Keratinocyte (primary cell): ENCODE data around the gene TIPARP. TPM values are rescaled to one million over a fixed set of nuclear protein-coding genes. Genes with fewer than 3 reads are reported as not detected.

Source experiments
- DNase-seq: peaks from one replicate; pipeline ENCODE4 v3.0.0-alpha.2; 2011; ENCODE audit warnings: low read depth, missing footprints, low spot score
- FAIRE-seq: peaks from 2 replicates; lab custom pipeline; 2011; peaks lifted over from hg19 to GRCh38; lab: Jason Lieb, UNC
- H2AFZ ChIP-seq: 2 replicates; pipeline ENCODE4 v1.6.0; 2012; ENCODE audit warnings: low read length, control low read depth, inconsistent platforms; ENCODE audit not compliant: control insufficient read depth
- H3K27ac ChIP-seq: 2 replicates; pipeline ENCODE4 v1.5.1; 2011; ENCODE audit warnings: low read length; ENCODE audit not compliant: control insufficient read depth, insufficient read depth
- H3K27me3 ChIP-seq: 3 replicates; pipeline ENCODE4 v1.6.0; 2011; ENCODE audit warnings: low read length; ENCODE audit not compliant: control insufficient read depth, insufficient read depth; ENCODE audit errors: extremely low read depth
- H3K36me3 ChIP-seq, 2 experiments: 2 replicates in 1 of 2; 3 replicates in 1 of 2; pipeline ENCODE4 v1.5.1; 2011; ENCODE audit warnings: low read length in 2 of 2, mild to moderate bottlenecking in 1 of 2; ENCODE audit not compliant: control insufficient read depth in 2 of 2, insufficient read depth in 2 of 2; ENCODE audit errors: extremely low read depth in 1 of 2
- H3K4me1 ChIP-seq: 3 replicates; pipeline ENCODE4 v1.5.1; 2011; ENCODE audit warnings: low read length; ENCODE audit not compliant: control insufficient read depth, insufficient read depth; ENCODE audit errors: extremely low read depth
- H3K4me2 ChIP-seq: 3 replicates; pipeline ENCODE4 v1.6.0; 2011; ENCODE audit warnings: low read depth, low read length; ENCODE audit not compliant: control insufficient read depth, insufficient read depth; ENCODE audit errors: extremely low read depth
- H3K4me3 ChIP-seq, 3 experiments: fragments of 200-600 bp in 1 of 3; sonication (generic) in 1 of 3; 2 replicates in 2 of 3; 3 replicates in 1 of 3; pipeline ENCODE4 v1.5.1; 2011 to 2016; ENCODE audit warnings: low read length in 3 of 3, mild to moderate bottlenecking in 3 of 3, control low read depth in 2 of 3, inconsistent platforms in 1 of 3, low read depth in 1 of 3, mixed read lengths in 1 of 3, mixed run types in 1 of 3, moderate library complexity in 1 of 3; ENCODE audit not compliant: control insufficient read depth in 2 of 3, insufficient read depth in 2 of 3; ENCODE audit errors: extremely low read depth in 1 of 3
- H3K79me2 ChIP-seq: 2 replicates; pipeline ENCODE4 v1.6.0; 2012; ENCODE audit warnings: low read length; ENCODE audit not compliant: control insufficient read depth, insufficient read depth
- H3K9ac ChIP-seq: 3 replicates; pipeline ENCODE4 v1.6.0; 2011; ENCODE audit warnings: low read length; ENCODE audit not compliant: control insufficient read depth, insufficient read depth; ENCODE audit errors: extremely low read depth
- H3K9me1 ChIP-seq: 3 replicates; pipeline ENCODE4 v1.6.0; 2011; ENCODE audit warnings: low read length; ENCODE audit not compliant: control insufficient read depth, insufficient read depth; ENCODE audit errors: extremely low read depth
- H3K9me3 ChIP-seq: 2 replicates; pipeline ENCODE4 v1.5.1; 2012; ENCODE audit warnings: low read depth, low read length; ENCODE audit not compliant: control insufficient read depth
- H4K20me1 ChIP-seq: 3 replicates; pipeline ENCODE4 v1.6.0; 2011; ENCODE audit warnings: low read length; ENCODE audit not compliant: control insufficient read depth, insufficient read depth; ENCODE audit errors: extremely low read depth
- CTCF ChIP-seq, 3 experiments: IDR thresholded peaks in 1 of 3; conservative IDR thresholded peaks in 1 of 3; optimal IDR thresholded peaks in 1 of 3; 2 replicates in 2 of 3; 3 replicates in 1 of 3; pipeline versions ENCODE3 to v1.5.1; 2011; ENCODE audit warnings: low read length in 3 of 3, mild to moderate bottlenecking in 3 of 3, moderate library complexity in 2 of 3, control low read depth in 1 of 3, inconsistent platforms in 1 of 3; ENCODE audit not compliant: insufficient read depth in 2 of 3; ENCODE audit errors: extremely low read depth in 1 of 3
- EZH2 ChIP-seq: IDR thresholded peaks from one replicate; pipeline ENCODE4 v1.6.1; 2012; ENCODE audit warnings: inconsistent platforms, mild to moderate bottlenecking, low read length, moderate library complexity
- dilution Hi-C: fragments of 300-500 bp; cut with MboI; formaldehyde crosslinking; loops from one replicate; pipeline ENCODE4 v1.7.0; 2020; ENCODE audit warnings: low sequenced_read_pairs; ENCODE audit not compliant: extremely low pct_ligation_motif_present
- polyA plus RNA-seq, 5 experiments: library from polyadenylated mRNA; depleted of rRNA in 3 of 5; stranded (reverse) in 3 of 5; stranded (forward) in 1 of 5; unstranded in 1 of 5; fragments of >200 nt; gene quantifications; 1 replicate in 1 of 5; 2 replicates in 3 of 5; 3 replicates in 1 of 5; pipeline versions ENCODE4 v1.2.1 to v1.2.3, GENCODE V29; 2011 to 2012; ENCODE audit warnings: missing spikeins in 2 of 5, low read depth in 1 of 5, low replicate concordance in 1 of 5

TIPARP gene
- polyA plus RNA-seq, 1 donor (not counting 4 experiments of a cell fraction or from before 2014, with no cell fraction given) = 62.0 TPM

GRCh38 chr3:156747046-156747445 is 72.7 kb downstream of the TIPARP start:
- H2AFZ ChIP-seq = no peak overlapping the region
- dilution Hi-C loops = no loop called here

GRCh38 chr3:156749244-156749643 is 74.9 kb downstream of the TIPARP start:
- DNase-seq (no peak), FAIRE-seq (no peak)
- H3K4me2 ChIP-seq = no peak overlapping the region
- no peaks in the 10 kb centered on the region for H3K79me2 ChIP-seq
- dilution Hi-C loops = no loop called here
- H3K9me1 ChIP-seq = peaks cover 3% of the 10 kb centered on the region
- TF ChIP-seq EZH2 = no peak
- TF ChIP-seq CTCF (optimal IDR thresholded peaks at IDR 0.05 in 1 of 3, IDR thresholded peaks at IDR 0.05 in 1 of 3, conservative IDR thresholded peaks at IDR 0.05 in 1 of 3; ENCODE audit: extremely low read depth in 1 of 3, insufficient read depth in 2 of 3, low read length in 3 of 3) = no peak
- no peak overlapping the region for H3K9ac ChIP-seq
- H3K27ac ChIP-seq = no peak overlapping the region
- peaks cover 0 to 2% of the 10 kb centered on the region in 2 experiments for H3K36me3 ChIP-seq
- H4K20me1 ChIP-seq = no peaks in the 10 kb centered on the region
- H3K9me3 ChIP-seq = no peaks in the 10 kb centered on the region
- H3K4me3 ChIP-seq = no peak overlapping the region
- H3K27me3 ChIP-seq = no peaks in the 10 kb centered on the region
- peaks cover 23% of the 10 kb centered on the region for H3K4me1 ChIP-seq
- no peak overlapping the region for H2AFZ ChIP-seq

More at GRCh38 chr3:156747046-156747445, 72.7 kb downstream of the TIPARP start:
- Histone ChIP-seq H3K36me3 (peaks cover 0 to 3% of the 10 kb centered on the region in 2 experiments), H3K9me1 (peaks cover 3% of the 10 kb centered on the region), H3K27me3 (no peaks in the 10 kb centered on the region), H4K20me1 (no peaks in the 10 kb centered on the region), H3K79me2 (no peaks in the 10 kb centered on the region), H3K4me2 (no peak overlapping the region), H3K4me3 (no peak overlapping the region), H3K9ac (no peak overlapping the region), H3K27ac (no peak overlapping the region), H3K9me3 (no peaks in the 10 kb centered on the region), H3K4me1 (peaks cover 21% of the 10 kb centered on the region)
- no peak for TF ChIP-seq CTCF (optimal IDR thresholded peaks at IDR 0.05 in 1 of 3, IDR thresholded peaks at IDR 0.05 in 1 of 3, conservative IDR thresholded peaks at IDR 0.05 in 1 of 3; ENCODE audit: extremely low read depth in 1 of 3, insufficient read depth in 2 of 3, low read length in 3 of 3)
- TF ChIP-seq EZH2 = no peak
- DNase-seq = no peak
- no peak for FAIRE-seq
